GM18870 (cell line): Measurements from ENCODE around the gene CRKL.
A peak's percentile ranks its signal among the peaks of the same experiment; 100 is the strongest.

Source experiments
- ATAC-seq: cut with Tn5 transposase; IDR thresholded peaks from one replicate; pipeline ENCODE4 v1.9.1; 2021; ENCODE audit warnings: moderate library complexity; ENCODE audit not compliant: unreplicated experiment

The CRKL gene

GRCh38 chr22:20994128-20994901, 77.1 kb downstream of the CRKL start:
- ATAC-seq, result no peak

- ATAC-seq, result no peak
Observed at GRCh38 chr22:20994902-20995241, 77.7 kb downstream of the CRKL start.

DNA sequence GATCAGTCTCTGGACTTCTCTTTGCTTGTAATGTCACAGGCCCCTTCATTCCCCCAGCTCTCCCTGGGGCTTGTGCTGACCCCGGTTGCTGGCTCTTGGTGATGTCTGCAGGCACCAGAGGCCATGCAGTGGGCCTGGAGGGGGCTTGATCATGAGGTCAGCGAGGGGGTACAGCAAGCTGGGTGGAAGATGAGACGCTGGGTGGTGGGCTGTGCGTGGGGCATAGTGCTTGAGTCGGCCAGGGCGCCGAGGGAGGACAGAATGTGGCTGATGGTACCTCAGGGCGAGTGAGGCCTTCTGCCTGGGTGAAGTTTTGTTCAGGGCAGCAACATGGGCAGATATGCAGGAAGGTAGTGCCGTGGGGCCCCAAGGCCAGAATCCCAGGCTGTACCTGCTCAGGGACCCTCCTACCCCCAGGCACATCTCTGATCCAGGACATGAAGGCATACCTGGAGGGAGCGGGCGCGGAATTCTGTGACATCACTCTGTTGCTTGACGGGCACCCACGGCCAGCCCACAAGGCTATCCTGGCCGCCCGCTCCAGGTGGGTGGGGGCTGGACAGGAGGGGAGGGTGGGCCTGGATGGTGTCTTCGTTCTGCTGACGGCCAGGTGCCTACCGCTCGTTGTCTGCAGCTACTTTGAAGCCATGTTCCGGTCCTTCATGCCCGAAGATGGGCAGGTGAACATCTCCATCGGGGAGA, 78.3 kb downstream of the CRKL start:
- no peak for ATAC-seq

DNA sequence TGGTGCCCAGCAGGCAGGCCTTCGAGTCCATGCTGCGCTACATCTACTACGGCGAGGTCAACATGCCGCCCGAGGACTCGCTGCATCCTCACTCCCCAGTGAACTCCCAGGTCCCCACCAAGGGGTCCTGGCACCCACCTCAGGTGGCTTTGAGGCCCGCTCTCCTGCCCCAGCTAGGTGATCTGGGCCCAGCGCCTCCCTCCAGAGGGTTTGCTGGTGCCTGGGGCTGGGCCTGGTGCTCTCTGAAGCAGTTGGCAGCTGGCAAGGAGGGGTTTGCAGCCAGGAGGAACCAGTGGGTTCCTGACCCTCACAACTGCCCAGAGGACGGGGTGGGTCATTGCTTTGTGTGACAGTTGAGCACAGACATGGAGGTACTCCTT, 78.8 kb downstream of the CRKL start:
- no peak for ATAC-seq

GRCh38 chr22:20996598-20997535, 79.7 kb downstream of the CRKL start:
- ATAC-seq, result no peak

- ATAC-seq, result no peak
Observed at GRCh38 chr22:20997536-20998257, 80.5 kb downstream of the CRKL start.

- no peak for ATAC-seq
Observed at GRCh38 chr22:20998411-20999336, 81.5 kb downstream of the CRKL start.

- no peak for ATAC-seq
Observed at GRCh38 chr22:20999350-21000206, 82.4 kb downstream of the CRKL start.

- ATAC-seq, result no peak
Observed at GRCh38 chr22:21000207-21000986, 83.2 kb downstream of the CRKL start.

DNA sequence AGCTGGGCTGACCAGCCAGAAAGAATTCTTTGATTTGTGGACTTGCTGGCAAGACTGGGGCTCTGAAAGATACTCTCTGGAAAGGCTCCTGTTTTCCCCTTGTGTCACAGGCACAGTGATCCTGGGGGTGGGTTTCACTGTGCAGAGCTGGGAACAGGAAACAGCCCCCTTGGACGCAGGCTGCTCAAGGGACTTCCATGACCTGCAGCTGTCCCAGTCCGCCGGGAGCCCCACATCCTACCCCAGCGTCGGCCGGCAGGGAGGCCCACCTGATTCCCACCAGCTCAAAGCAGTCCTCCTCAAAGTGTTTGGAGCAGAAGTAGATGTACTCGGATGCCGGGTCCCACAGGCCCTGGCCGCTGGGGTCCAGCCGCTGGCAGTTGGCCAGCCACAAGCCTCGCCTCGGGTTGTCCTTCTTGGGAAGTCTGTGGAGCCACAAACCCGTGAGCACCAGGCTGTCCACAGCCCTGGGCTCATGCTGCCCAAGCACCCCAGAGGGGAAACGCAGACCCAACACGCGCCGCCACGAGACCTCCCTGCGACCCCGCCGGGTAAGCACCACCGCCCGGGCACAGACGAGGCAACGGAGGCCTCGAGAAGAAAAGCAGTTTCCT, 83.9 kb downstream of the CRKL start:
- ATAC-seq, result no peak

GRCh38 chr22:21001601-21002325, 84.6 kb downstream of the CRKL start, which contains the start of gene THAP7:
THAP7 (minus strand) TSS chr22:21002118; CDS start chr22:21001911, 207 bp downstream.
- peak; percentile 70 for ATAC-seq
